ENCODE measurements around the gene SMCO3. TPM values are rescaled to one million over a fixed set of nuclear protein-coding genes. Genes with fewer than 3 reads are reported as not detected.

Gene SMCO3
- total and polyA plus RNA-seq, 2 of the 13 experiments (the other 11 are each of a cell fraction or from before 2014, with no cell fraction given): 0.29 to 0.42 TPM

DNA sequence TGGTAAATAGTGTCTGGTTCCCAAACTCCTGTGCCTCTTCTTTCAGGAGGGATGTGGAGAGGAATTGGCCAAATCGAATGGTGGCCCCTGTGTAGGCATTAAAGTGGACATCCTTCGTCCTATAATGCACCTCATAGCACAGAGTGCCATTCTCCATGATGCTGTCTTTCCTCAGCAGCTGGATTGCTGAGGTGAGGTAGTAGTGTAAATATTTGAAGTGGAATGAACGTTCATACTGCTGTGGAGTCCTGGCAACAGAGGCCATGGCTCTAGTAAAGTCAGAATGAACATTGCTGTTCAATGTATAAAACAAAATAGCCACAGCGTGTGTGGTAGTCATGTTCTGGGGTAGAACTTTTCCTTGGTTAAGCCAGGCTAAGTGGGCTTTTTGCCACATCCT lies 26.6 kb upstream of the SMCO3 start (continued):
- TF ChIP-seq, protein P1, sequence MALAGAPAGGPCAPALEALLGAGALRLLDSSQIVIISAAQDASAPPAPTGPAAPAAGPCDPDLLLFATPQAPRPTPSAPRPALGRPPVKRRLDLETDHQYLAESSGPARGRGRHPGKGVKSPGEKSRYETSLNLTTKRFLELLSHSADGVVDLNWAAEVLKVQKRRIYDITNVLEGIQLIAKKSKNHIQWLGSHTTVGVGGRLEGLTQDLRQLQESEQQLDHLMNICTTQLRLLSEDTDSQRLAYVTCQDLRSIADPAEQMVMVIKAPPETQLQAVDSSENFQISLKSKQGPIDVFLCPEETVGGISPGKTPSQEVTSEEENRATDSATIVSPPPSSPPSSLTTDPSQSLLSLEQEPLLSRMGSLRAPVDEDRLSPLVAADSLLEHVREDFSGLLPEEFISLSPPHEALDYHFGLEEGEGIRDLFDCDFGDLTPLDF (CRISPR knock-in tag; IDR thresholded peaks at IDR 0.05): no peak
- no peak for TF ChIP-seq GABPA (IDR thresholded peaks at IDR 0.05; ENCODE audit: low read depth, low read length)
- no peak for TF ChIP-seq GABPA (CRISPR knock-in tag; IDR thresholded peaks at IDR 0.05; ENCODE audit: low read depth)
- TF ChIP-seq PAF1 (CRISPR knock-in tag; IDR thresholded peaks at IDR 0.05): no peak
- no peak for TF ChIP-seq ZNF563 (CRISPR knock-in tag; IDR thresholded peaks at IDR 0.05)
- TF ChIP-seq, protein P2, sequence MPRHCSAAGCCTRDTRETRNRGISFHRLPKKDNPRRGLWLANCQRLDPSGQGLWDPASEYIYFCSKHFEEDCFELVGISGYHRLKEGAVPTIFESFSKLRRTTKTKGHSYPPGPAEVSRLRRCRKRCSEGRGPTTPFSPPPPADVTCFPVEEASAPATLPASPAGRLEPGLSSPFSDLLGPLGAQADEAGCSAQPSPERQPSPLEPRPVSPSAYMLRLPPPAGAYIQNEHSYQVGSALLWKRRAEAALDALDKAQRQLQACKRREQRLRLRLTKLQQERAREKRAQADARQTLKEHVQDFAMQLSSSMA (CRISPR knock-in tag; IDR thresholded peaks at IDR 0.05): no peak
- no peak for TF ChIP-seq MXI1 (IDR thresholded peaks at IDR 0.05; ENCODE audit: borderline replicate concordance, low read depth, low read length)
- TF ChIP-seq RFX1 (IDR thresholded peaks at IDR 0.05): no peak
- TF ChIP-seq, protein P3, sequence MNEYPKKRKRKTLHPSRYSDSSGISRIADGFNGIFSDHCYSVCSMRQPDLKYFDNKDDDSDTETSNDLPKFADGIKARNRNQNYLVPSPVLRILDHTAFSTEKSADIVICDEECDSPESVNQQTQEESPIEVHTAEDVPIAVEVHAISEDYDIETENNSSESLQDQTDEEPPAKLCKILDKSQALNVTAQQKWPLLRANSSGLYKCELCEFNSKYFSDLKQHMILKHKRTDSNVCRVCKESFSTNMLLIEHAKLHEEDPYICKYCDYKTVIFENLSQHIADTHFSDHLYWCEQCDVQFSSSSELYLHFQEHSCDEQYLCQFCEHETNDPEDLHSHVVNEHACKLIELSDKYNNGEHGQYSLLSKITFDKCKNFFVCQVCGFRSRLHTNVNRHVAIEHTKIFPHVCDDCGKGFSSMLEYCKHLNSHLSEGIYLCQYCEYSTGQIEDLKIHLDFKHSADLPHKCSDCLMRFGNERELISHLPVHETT (CRISPR knock-in tag; conservative IDR thresholded peaks at IDR 0.05): no peak
- TF ChIP-seq WIZ (CRISPR knock-in tag; IDR thresholded peaks at IDR 0.05): no peak
- TF ChIP-seq ETV6 (CRISPR knock-in tag; conservative IDR thresholded peaks at IDR 0.05): no peak
- no peak for TF ChIP-seq SP1 (IDR thresholded peaks at IDR 0.05)
- no peak for TF ChIP-seq SP1 (CRISPR knock-in tag; IDR thresholded peaks at IDR 0.05)
- 0 out of 2 replicates have a peak, but pooled peaks have one; percentile 9 for TF ChIP-seq CEBPG (CRISPR knock-in tag; IDR thresholded peaks at IDR 0.05)
- TF ChIP-seq, protein P4, sequence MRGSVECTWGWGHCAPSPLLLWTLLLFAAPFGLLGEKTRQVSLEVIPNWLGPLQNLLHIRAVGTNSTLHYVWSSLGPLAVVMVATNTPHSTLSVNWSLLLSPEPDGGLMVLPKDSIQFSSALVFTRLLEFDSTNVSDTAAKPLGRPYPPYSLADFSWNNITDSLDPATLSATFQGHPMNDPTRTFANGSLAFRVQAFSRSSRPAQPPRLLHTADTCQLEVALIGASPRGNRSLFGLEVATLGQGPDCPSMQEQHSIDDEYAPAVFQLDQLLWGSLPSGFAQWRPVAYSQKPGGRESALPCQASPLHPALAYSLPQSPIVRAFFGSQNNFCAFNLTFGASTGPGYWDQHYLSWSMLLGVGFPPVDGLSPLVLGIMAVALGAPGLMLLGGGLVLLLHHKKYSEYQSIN (CRISPR knock-in tag; IDR thresholded peaks at IDR 0.05; ENCODE audit: borderline replicate concordance): no peak
- TF ChIP-seq PHF5A (CRISPR knock-in tag; IDR thresholded peaks at IDR 0.05; ENCODE audit: low read depth, unreplicated experiment): no peak
- TF ChIP-seq RFX5 (IDR thresholded peaks at IDR 0.05; ENCODE audit: low read depth, low read length): no peak
- TF ChIP-seq NAIF1 (CRISPR knock-in tag; IDR thresholded peaks at IDR 0.05; ENCODE audit: borderline replicate concordance): no peak
- no peak for TF ChIP-seq NFIB (CRISPR knock-in tag; IDR thresholded peaks at IDR 0.05; ENCODE audit: borderline replicate concordance)
- no peak for TF ChIP-seq ZNF75D (CRISPR knock-in tag; IDR thresholded peaks at IDR 0.05; ENCODE audit: borderline replicate concordance)
- TF ChIP-seq, protein P5, sequence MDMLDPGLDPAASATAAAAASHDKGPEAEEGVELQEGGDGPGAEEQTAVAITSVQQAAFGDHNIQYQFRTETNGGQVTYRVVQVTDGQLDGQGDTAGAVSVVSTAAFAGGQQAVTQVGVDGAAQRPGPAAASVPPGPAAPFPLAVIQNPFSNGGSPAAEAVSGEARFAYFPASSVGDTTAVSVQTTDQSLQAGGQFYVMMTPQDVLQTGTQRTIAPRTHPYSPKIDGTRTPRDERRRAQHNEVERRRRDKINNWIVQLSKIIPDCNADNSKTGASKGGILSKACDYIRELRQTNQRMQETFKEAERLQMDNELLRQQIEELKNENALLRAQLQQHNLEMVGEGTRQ (IDR thresholded peaks at IDR 0.05; ENCODE audit: low read depth, low read length): no peak
- TF ChIP-seq, protein P5 (CRISPR knock-in tag; IDR thresholded peaks at IDR 0.05; ENCODE audit: borderline replicate concordance): no peak
- no peak for TF ChIP-seq HNRNPLL (IDR thresholded peaks at IDR 0.05; ENCODE audit: low read depth, low read length, poor library complexity, severe bottlenecking)
- TF ChIP-seq, protein P6, sequence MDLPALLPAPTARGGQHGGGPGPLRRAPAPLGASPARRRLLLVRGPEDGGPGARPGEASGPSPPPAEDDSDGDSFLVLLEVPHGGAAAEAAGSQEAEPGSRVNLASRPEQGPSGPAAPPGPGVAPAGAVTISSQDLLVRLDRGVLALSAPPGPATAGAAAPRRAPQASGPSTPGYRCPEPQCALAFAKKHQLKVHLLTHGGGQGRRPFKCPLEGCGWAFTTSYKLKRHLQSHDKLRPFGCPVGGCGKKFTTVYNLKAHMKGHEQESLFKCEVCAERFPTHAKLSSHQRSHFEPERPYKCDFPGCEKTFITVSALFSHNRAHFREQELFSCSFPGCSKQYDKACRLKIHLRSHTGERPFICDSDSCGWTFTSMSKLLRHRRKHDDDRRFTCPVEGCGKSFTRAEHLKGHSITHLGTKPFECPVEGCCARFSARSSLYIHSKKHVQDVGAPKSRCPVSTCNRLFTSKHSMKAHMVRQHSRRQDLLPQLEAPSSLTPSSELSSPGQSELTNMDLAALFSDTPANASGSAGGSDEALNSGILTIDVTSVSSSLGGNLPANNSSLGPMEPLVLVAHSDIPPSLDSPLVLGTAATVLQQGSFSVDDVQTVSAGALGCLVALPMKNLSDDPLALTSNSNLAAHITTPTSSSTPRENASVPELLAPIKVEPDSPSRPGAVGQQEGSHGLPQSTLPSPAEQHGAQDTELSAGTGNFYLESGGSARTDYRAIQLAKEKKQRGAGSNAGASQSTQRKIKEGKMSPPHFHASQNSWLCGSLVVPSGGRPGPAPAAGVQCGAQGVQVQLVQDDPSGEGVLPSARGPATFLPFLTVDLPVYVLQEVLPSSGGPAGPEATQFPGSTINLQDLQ (CRISPR knock-in tag; IDR thresholded peaks at IDR 0.05): no peak
